GM12891 (cell line): ENCODE measurements around the gene HMG20A.

ENCODE experiments used
- PAX5 ChIP-seq: IDR thresholded peaks from 2 replicates; pipeline ENCODE4 v1.6.1; 2011; ENCODE audit warnings: low read length, moderate library complexity, mild to moderate bottlenecking; ENCODE audit not compliant: insufficient read depth, severe bottlenecking
- POLR2A ChIP-seq: IDR thresholded peaks from 2 replicates; pipeline ENCODE4 v1.6.1; 2011; ENCODE audit warnings: low read depth, low read length, control low read depth
- POLR2AphosphoS5 ChIP-seq: IDR thresholded peaks from 2 replicates; pipeline ENCODE4 v1.6.1; 2011; ENCODE audit warnings: low read depth, low read length, control low read depth
- TAF1 ChIP-seq: IDR thresholded peaks from 2 replicates; pipeline ENCODE4 v1.6.1; 2011; ENCODE audit warnings: low read depth, low read length, control low read depth

DNA sequence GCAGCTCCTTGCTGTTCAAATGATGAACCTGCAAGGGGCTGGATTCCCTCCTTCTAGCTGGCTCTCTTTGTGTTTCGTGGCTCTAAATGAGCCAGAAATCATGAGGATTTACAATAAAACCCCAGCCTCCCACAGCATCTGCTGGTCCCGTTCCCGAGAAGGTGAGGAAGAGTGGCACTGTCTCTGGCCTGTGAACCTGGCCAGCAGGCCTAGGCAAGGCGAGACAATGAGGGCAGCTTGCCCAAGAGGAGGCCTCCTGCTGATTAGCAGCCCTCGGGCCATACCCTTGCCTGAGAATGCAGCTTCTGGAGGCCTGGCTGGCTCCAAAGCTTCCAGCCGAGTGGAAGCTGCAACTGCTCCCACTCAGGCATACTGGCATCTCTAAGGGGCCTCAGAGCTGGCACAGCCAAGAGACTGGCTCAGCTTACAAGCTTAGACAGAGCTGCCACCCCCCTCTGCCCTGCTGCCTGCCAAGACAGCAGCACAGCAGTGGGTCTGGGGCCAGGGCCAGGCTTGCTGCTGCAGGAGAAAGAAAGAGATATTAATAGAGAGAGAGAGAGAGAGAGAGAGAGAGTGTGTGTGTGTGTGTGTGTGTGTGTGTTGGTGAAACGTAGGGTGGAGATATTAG, 76.5 kb downstream of the HMG20A start:
- TF ChIP-seq POLR2A: no peak
- TF ChIP-seq POLR2AphosphoS5: no peak
- TF ChIP-seq TAF1: no peak
- TF ChIP-seq PAX5: no peak
